HCT116 (cell line): Measurements from ENCODE around the gene SNX3.

ENCODE experiments used
- CTCF ChIP-seq, 3 experiments: fragments of 200-600 bp in 1 of 3; sonication (generic) in 1 of 3; IDR thresholded peaks in 2 of 3; conservative IDR thresholded peaks in 1 of 3; 2 replicates each; pipeline ENCODE4 v1.5.1; 2012 to 2017; ENCODE audit warnings: low read depth in 2 of 3, low read length in 2 of 3, antibody characterized with exemption in 1 of 3, borderline replicate concordance in 1 of 3, control low read depth in 1 of 3, mild to moderate bottlenecking in 1 of 3, mixed read lengths in 1 of 3, mixed run types in 1 of 3, moderate library complexity in 1 of 3; ENCODE audit not compliant: insufficient read depth in 1 of 3
- EGR1 ChIP-seq: IDR thresholded peaks from 2 replicates; pipeline ENCODE4 v1.6.1; 2012; ENCODE audit warnings: low read depth
- EZH2 ChIP-seq: fragments of 200-600 bp; sonication (generic); IDR thresholded peaks from 2 replicates; pipeline ENCODE4 v1.6.1; 2017; ENCODE audit warnings: antibody characterized with exemption, mixed run types
- POLR2A ChIP-seq: IDR thresholded peaks from 2 replicates; pipeline ENCODE4 v1.7.0; 2011; ENCODE audit warnings: borderline replicate concordance; ENCODE audit not compliant: insufficient read depth, insufficient read length; ENCODE audit errors: extremely low read depth
- POLR2AphosphoS5 ChIP-seq: IDR thresholded peaks from 2 replicates; pipeline ENCODE4 v1.6.1; 2011; ENCODE audit warnings: mild to moderate bottlenecking, low read depth, low read length, moderate library complexity
- REST ChIP-seq: IDR thresholded peaks from 2 replicates; pipeline ENCODE4 v1.6.1; 2012; ENCODE audit warnings: low read depth
- SP1 ChIP-seq: IDR thresholded peaks from 2 replicates; pipeline ENCODE4 v1.6.1; 2012; ENCODE audit warnings: low read depth

- no peak for TF ChIP-seq POLR2A
- no peak for TF ChIP-seq CTCF (IDR thresholded peaks at IDR 0.05 in 2 of 3, conservative IDR thresholded peaks at IDR 0.05 in 1 of 3; ENCODE audit: borderline replicate concordance in 1 of 3, insufficient read depth in 1 of 3, low read depth in 2 of 3, low read length in 2 of 3)
- no peak for TF ChIP-seq SP1
- no peak for TF ChIP-seq EGR1
- no peak for TF ChIP-seq REST
- no peak for TF ChIP-seq POLR2AphosphoS5
- no peak for TF ChIP-seq EZH2
Observed at GRCh38 chr6:108211671-108212070, 49.2 kb downstream of the SNX3 start.
